Activated naive CD4-positive, alpha-beta T cell treated with anti-CD3 and anti-CD28 coated beads, Interleukin-2, amount 10 ng/mL, durations not matched to agents 7 days and 5 days (primary cell): Measurements from ENCODE around the gene REG3G.
"Not testable (repeated sequence)": the region's sequence is repeated elsewhere in the genome, so short reads cannot be mapped to it uniquely, and the experiment has no call there.

Experiments
- CTCF ChIA-PET: fragments of 350-600 bp; sonication (Branson Sonifier 250); formaldehyde crosslinking; loops from one replicate; lab custom pipeline; 2021; ENCODE audit warnings: antibody characterized with exemption; lab: Charles Lee
- DNase-seq: peaks from one replicate; pipeline ENCODE4 v3.0.0-alpha.2; 2020
- H3K27ac Mint-ChIP-seq: one replicate; pipeline ENCODE4 v1.8.0; 2021; ENCODE audit warnings: mild to moderate bottlenecking, moderate library complexity, mixed read lengths
- H3K27me3 Mint-ChIP-seq: one replicate; pipeline ENCODE4 v1.8.0; 2021; ENCODE audit warnings: mild to moderate bottlenecking, mixed read lengths
- H3K36me3 Mint-ChIP-seq: one replicate; pipeline ENCODE4 v1.8.0; 2021; ENCODE audit warnings: mixed read lengths
- H3K4me1 Mint-ChIP-seq: one replicate; pipeline ENCODE4 v1.8.0; 2021; ENCODE audit warnings: mixed read lengths
- H3K4me3 Mint-ChIP-seq: one replicate; pipeline ENCODE4 v1.8.0; 2021; ENCODE audit warnings: mild to moderate bottlenecking, moderate library complexity, mixed read lengths
- H3K9me3 Mint-ChIP-seq: one replicate; pipeline ENCODE4 v1.8.0; 2021; ENCODE audit warnings: mixed read lengths

REG3G gene

GRCh38 chr2:78999406-78999805 lies 26.1 kb upstream of the REG3G start:
- Mint-ChIP-seq H3K9me3 (no peaks in the 10 kb centered on the region), H3K36me3 (no peaks in the 10 kb centered on the region), H3K4me1 (no peaks in the 10 kb centered on the region), H3K27ac (no peak overlapping the region), H3K27me3 (peaks cover 5% of the 10 kb centered on the region), H3K4me3 (no peak overlapping the region)
- no peak for DNase-seq
- CTCF ChIA-PET, result no interaction called here

GRCh38 chr2:79000008-79000576 lies 25.4 kb upstream of the REG3G start:
- H3K36me3 Mint-ChIP-seq, result no peaks in the 10 kb centered on the region
- peaks cover under 1% of the 10 kb centered on the region for H3K27me3 Mint-ChIP-seq
- no peak overlapping the region for H3K4me3 Mint-ChIP-seq
- no peak for DNase-seq
- no peak overlapping the region for H3K27ac Mint-ChIP-seq
- no peaks in the 10 kb centered on the region for H3K4me1 Mint-ChIP-seq
- CTCF ChIA-PET, result no interaction called here
- H3K9me3 Mint-ChIP-seq, result no peaks in the 10 kb centered on the region

- DNase-seq, result no peak
- Mint-ChIP-seq H3K9me3 (no peaks in the 10 kb centered on the region), H3K36me3 (no peaks in the 10 kb centered on the region), H3K27ac (no peak overlapping the region), H3K4me3 (no peak overlapping the region), H3K27me3 (no peaks in the 10 kb centered on the region), H3K4me1 (no peaks in the 10 kb centered on the region)
- CTCF ChIA-PET, result no interaction called here
These were observed 24.2 kb upstream of the REG3G start for GRCh38 chr2:79001285-79001684.

GRCh38 chr2:79004680-79005079 lies 20.8 kb upstream of the REG3G start:
- H3K36me3 Mint-ChIP-seq, result no peaks in the 10 kb centered on the region
- no peak overlapping the region for H3K27ac Mint-ChIP-seq
- no peaks in the 10 kb centered on the region for H3K27me3 Mint-ChIP-seq
- H3K4me1 Mint-ChIP-seq, result no peaks in the 10 kb centered on the region
- CTCF ChIA-PET, result no interaction called here
- peaks cover 3% of the 10 kb centered on the region for H3K9me3 Mint-ChIP-seq
- no peak overlapping the region for H3K4me3 Mint-ChIP-seq
- DNase-seq, result no peak

GRCh38 chr2:79005216-79005615 lies 20.3 kb upstream of the REG3G start:
- Mint-ChIP-seq H3K36me3 (no peaks in the 10 kb centered on the region), H3K27ac (no peak overlapping the region), H3K4me3 (no peak overlapping the region), H3K9me3 (peaks cover 3% of the 10 kb centered on the region), H3K4me1 (no peaks in the 10 kb centered on the region), H3K27me3 (no peaks in the 10 kb centered on the region)
- CTCF ChIA-PET, result no interaction called here
- no peak for DNase-seq

GRCh38 chr2:79009388-79009787 lies 16.1 kb upstream of the REG3G start:
- Mint-ChIP-seq H3K4me3 (no peak overlapping the region), H3K27ac (no peak overlapping the region), H3K36me3 (no peaks in the 10 kb centered on the region), H3K4me1 (no peaks in the 10 kb centered on the region), H3K9me3 (peaks cover 4% of the 10 kb centered on the region), H3K27me3 (no peaks in the 10 kb centered on the region)
- CTCF ChIA-PET, result no interaction called here
- no peak for DNase-seq

DNA sequence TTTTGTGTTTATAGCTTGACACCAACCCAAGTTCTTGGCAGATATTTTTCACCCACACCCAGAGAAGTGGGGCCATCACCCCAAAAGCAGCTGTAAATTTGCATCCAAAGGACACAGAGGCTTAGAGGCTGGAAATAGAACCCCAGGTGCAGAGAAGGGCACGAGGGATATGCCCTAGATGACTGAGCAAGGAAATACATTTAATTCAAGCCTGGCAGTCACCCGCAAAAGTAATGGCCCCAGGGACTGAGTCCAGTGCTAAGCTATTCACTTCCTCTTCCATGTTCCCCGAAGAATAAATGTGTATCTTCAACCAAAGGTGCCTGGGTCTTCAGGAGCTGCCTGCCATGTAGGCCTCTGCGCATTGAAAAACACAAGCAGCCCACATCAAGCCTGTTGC lies 14.0 kb upstream of the REG3G start:
- Mint-ChIP-seq H3K27ac (no peak overlapping the region), H3K4me1 (no peaks in the 10 kb centered on the region)
- CTCF ChIA-PET, result no interaction called here

DNA sequence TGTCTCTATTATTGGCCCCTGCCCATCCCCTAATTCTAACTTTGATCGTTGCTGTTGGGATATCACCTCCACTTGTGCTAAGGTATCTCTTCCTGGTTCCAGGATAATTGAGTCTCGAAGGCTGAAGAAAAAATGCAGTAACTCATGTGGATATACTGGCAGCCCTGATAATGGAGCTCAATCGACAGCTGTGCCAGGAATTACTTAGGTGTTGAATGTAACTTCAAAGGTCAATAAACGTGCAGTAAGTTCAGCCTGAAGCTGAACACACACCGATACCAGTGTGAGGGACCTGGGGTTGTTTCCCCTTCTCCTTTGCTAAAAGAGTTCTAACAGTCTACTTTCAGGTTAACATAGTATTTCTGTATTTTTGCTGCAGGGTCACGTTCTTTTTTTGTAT lies 11.9 kb upstream of the REG3G start:
- no peak overlapping the region for H3K27ac Mint-ChIP-seq
- no peak for DNase-seq
- H3K9me3 Mint-ChIP-seq, result peaks cover 3% of the 10 kb centered on the region
- CTCF ChIA-PET, result no interaction called here
- no peaks in the 10 kb centered on the region for H3K27me3 Mint-ChIP-seq
- no peaks in the 10 kb centered on the region for H3K4me1 Mint-ChIP-seq
- no peaks in the 10 kb centered on the region for H3K36me3 Mint-ChIP-seq
- H3K4me3 Mint-ChIP-seq, result no peak overlapping the region

More for the DNA sequence above, 14.0 kb upstream of the REG3G start:
- Mint-ChIP-seq H3K27me3 (no peaks in the 10 kb centered on the region), H3K36me3 (no peaks in the 10 kb centered on the region), H3K9me3 (peaks cover 4% of the 10 kb centered on the region), H3K4me3 (no peak overlapping the region)
- no peak for DNase-seq

GRCh38 chr2:79016342-79016741 lies 9.2 kb upstream of the REG3G start:
- Mint-ChIP-seq H3K4me1 (no peaks in the 10 kb centered on the region), H3K27ac (no peak overlapping the region), H3K4me3 (no peak overlapping the region), H3K27me3 (no peaks in the 10 kb centered on the region), H3K9me3 (peaks cover 2% of the 10 kb centered on the region), H3K36me3 (no peaks in the 10 kb centered on the region)
- DNase-seq, result no peak
- CTCF ChIA-PET, result no interaction called here

GRCh38 chr2:79026061-79026460 lies 559 bp downstream of the REG3G start:
- H3K27me3 Mint-ChIP-seq, result no peaks in the 10 kb centered on the region
- H3K4me1 Mint-ChIP-seq, result no peaks in the 10 kb centered on the region
- no peak overlapping the region for H3K27ac Mint-ChIP-seq
- no peak overlapping the region for H3K4me3 Mint-ChIP-seq
- peaks cover 8% of the 10 kb centered on the region for H3K9me3 Mint-ChIP-seq
- CTCF ChIA-PET, result no interaction called here
- DNase-seq, result no peak
- H3K36me3 Mint-ChIP-seq, result no peaks in the 10 kb centered on the region

DNA sequence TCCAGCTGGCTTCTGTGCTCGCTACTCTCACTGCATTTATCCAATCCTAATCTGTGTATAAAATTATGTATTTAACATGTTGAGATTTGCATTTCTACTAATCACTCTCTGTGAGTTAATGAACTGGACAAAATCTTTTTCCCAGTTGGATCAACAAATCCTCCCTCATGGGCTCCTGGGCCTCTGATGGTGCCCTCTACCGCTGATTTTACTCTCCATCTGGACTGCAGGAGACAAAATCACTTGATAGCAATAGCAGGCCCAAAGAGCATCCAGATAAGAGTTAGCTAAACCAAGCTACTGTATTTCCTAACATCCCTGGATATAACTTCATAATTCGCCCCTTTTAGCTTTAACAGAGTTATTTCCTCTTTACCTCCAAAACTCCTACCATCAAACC lies 14.4 kb downstream of the REG3G start:
- H3K4me3 Mint-ChIP-seq, result no peak overlapping the region
- no peaks in the 10 kb centered on the region for H3K4me1 Mint-ChIP-seq
- no peaks in the 10 kb centered on the region for H3K36me3 Mint-ChIP-seq
- H3K27me3 Mint-ChIP-seq, result no peaks in the 10 kb centered on the region
- DNase-seq, result no peak
- no peak overlapping the region for H3K27ac Mint-ChIP-seq
- H3K9me3 Mint-ChIP-seq, result no peaks in the 10 kb centered on the region
- CTCF ChIA-PET, result interaction anchor here (1.2 kb wide), 1 partner anchor 975 kb away, joined by 3 read pairs; no protein-coding TSS in a partner anchor

DNA sequence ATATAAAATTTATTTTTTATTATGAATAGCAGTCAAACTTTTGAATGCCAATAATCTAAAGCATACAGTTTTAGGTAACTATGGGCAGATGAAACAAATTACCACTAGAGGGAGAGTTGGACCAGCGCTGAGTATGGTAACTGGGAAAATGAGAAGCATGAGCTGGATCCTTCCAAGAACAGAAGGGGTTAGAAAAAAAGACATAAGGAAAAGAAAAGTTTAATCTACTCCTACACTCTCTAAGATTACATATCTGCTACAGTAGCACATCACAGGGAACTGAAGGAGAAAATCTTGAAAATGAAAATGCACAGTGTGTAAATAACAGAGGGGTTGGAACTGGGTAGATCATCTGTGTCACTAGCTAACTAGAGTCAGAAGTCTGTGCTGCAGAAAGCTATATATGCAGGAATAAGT lies 15.5 kb downstream of the REG3G start:
- Mint-ChIP-seq H3K4me3 (no peak overlapping the region), H3K9me3 (no peaks in the 10 kb centered on the region), H3K4me1 (no peaks in the 10 kb centered on the region), H3K27me3 (no peaks in the 10 kb centered on the region), H3K36me3 (no peaks in the 10 kb centered on the region), H3K27ac (no peak overlapping the region)
- no peak for DNase-seq
- CTCF ChIA-PET, result no interaction called here

GRCh38 chr2:79053486-79053885 lies 28.0 kb downstream of the REG3G start:
- H3K27me3 Mint-ChIP-seq, CTCF ChIA-PET, H3K4me3 Mint-ChIP-seq, H3K36me3 Mint-ChIP-seq, H3K4me1 Mint-ChIP-seq, H3K9me3 Mint-ChIP-seq, DNase-seq, H3K27ac Mint-ChIP-seq: not testable (repeated sequence)

DNA sequence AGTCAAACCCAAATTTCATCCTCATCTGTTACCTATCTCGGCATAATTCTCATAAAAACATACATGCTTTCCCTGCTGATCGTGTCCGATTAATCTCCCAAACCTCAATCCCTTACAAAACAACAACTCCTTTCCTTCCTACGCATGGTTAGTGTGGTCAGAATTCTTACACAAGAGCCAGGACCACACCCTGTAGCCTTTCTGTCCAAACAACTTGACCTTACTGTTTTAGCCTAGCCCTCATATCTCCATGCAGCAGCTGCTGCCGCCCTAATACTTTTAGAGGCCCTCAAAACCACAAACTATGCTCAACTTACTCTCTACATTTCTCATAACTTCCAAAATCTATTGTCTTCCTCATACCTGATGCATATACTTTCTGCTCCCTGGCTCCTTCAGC lies 29.3 kb downstream of the REG3G start:
- H3K4me3 Mint-ChIP-seq, H3K4me1 Mint-ChIP-seq, H3K27me3 Mint-ChIP-seq, H3K36me3 Mint-ChIP-seq, CTCF ChIA-PET, H3K27ac Mint-ChIP-seq, H3K9me3 Mint-ChIP-seq, DNase-seq: not testable (repeated sequence)

DNA sequence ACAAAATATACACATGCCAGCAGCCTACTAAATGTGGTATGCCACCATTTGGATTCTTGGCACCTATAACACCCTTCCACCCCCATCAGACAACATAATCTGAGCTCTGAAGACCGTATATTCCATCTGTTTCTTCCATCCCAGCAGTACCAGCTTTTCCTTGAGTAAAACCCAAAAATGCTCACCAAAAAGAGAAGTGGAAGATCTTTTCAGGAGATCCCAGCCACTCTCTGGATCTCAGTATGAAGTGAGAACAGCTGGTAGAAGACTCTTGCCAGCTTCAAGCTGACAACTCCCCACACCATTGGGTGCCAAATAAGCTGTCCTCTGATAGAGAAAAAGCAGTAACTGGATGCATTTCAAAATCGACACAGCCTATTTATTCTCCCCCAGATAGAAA lies 39.7 kb downstream of the REG3G start:
- Mint-ChIP-seq H3K27ac (no peak overlapping the region), H3K36me3 (no peaks in the 10 kb centered on the region), H3K4me1 (no peaks in the 10 kb centered on the region), H3K27me3 (no peaks in the 10 kb centered on the region), H3K4me3 (no peak overlapping the region), H3K9me3 (no peaks in the 10 kb centered on the region)
- no peak for DNase-seq
- CTCF ChIA-PET, result no interaction called here

DNA sequence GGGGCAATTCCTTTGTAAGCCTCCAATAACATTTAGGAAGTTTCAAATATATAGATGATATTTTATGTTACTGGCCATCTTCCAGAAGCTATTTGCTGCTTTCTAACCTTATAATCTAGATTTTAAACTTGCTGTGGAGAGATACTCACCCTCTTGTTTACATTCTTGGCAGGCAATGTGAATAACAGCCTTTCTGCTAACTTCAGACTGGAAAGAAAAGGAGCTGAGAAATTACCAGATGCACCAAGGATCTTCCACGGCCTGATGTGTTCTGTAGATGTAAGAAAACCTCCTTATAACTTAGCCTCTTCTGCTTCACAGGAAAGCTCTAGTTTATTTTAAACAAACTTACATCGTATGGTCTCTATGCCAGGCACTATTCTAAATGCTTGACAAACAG lies 45.6 kb downstream of the REG3G start:
- CTCF ChIA-PET, result no interaction called here
- Mint-ChIP-seq H3K9me3 (no peaks in the 10 kb centered on the region), H3K27ac (no peak overlapping the region), H3K36me3 (no peaks in the 10 kb centered on the region), H3K27me3 (no peaks in the 10 kb centered on the region), H3K4me1 (no peaks in the 10 kb centered on the region), H3K4me3 (no peak overlapping the region)
- DNase-seq, result no peak
